Stimulated activated effector memory CD8-positive, alpha-beta T cell treated with anti-CD3 and anti-CD28 coated beads, Interleukin-12 subunit alpha, Interleukin-12 subunit beta, amount 100 ng/mL, for 72 hours (primary cell): ENCODE results near the gene ULBP1.
"Not testable (repeated sequence)": the region's sequence is repeated elsewhere in the genome, so short reads cannot be mapped to it uniquely, and the experiment has no call there.

Experiments
- ATAC-seq: fragments of 150-1000 bp; cut with Tn5 transposase; 2 replicates; pipeline ENCODE4 v1.10.0; 2021
- DNase-seq, 2 donors: peaks; one replicate each; pipeline ENCODE4 v3.0.0; 2021 to 2022; ENCODE audit warnings: low spot score in 2 of 2
- H3K27ac Mint-ChIP-seq: one replicate; pipeline ENCODE4 v1.8.0; 2022; ENCODE audit warnings: mild to moderate bottlenecking, mixed read lengths
- H3K36me3 Mint-ChIP-seq: one replicate; pipeline ENCODE4 v1.8.0; 2022; ENCODE audit warnings: mild to moderate bottlenecking, mixed read lengths
- H3K4me1 Mint-ChIP-seq: one replicate; pipeline ENCODE4 v1.8.0; 2022; ENCODE audit warnings: mixed read lengths
- H3K4me3 Mint-ChIP-seq: one replicate; pipeline ENCODE4 v1.8.0; 2022; ENCODE audit warnings: mild to moderate bottlenecking, mixed read lengths
- H3K9me3 Mint-ChIP-seq: one replicate; pipeline ENCODE4 v1.8.0; 2022; ENCODE audit warnings: mixed read lengths

ULBP1 gene

DNA sequence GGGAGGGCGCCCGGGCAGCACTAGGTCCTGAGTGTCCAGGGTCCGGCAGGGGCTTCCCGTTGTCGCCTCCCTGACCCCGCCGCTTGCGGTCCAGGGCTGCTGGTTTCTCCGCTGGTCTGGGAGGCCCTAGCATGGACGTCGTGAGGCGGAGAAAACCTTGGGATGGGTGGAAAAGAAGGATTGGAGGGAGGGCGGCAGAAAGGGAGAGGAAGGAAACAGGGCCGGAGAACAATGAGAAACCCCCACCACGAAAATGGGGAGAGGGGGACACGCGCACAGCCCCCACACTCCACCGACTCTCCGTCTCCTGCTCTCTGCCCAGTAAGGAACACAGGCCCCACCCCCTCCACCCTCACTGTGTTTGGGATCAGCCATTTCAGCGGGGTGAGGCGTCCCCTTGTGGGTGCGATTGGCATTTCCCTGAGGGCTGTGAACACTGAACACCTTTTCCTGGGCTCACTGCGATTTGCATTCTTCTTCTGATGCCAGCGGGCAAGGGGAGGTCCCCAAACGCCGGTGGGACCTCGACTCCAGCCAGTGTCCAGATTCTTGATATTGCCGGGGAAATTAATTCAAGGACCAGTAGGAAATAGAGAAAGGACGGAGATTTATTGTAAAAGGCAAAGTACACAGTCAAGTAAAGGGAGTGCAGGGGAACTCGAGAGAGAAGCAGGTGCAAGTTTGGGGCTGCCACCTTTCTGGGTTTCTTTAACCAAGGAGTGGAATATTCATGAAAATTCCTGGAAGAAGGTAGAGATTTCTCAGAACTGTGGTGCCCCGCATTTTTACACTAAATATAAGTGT lies 37.6 kb upstream of the ULBP1 start:
- ATAC-seq = peak; percentile 83
- Mint-ChIP-seq H3K27ac (no peak overlapping the region), H3K9me3 (no peaks in the 10 kb centered on the region), H3K4me3 (peak overlapping the region; percentile 50), H3K36me3 (peaks cover 6% of the 10 kb centered on the region), H3K4me1 (peaks cover 36% of the 10 kb centered on the region)
- DNase-seq = peak; percentile 67 to 89

DNA sequence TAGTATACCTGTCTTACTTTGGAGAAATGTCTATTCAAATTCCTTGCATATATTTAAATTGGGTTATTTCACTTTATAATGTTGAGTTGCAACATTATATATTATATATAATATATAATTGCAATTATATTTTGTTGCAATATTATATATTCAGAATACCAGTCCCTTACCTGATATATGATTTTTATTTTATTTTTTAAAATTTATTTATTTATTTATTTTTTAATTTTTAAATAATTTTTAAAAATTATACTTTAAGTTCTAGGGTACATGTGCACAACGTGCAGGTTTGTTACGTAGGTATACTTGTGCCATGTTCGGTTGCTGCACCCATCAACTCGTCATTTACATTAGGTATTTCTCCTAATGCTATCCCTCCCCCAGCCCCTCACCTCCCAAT lies 36.7 kb upstream of the ULBP1 start:
- H3K36me3 Mint-ChIP-seq, H3K9me3 Mint-ChIP-seq, H3K4me3 Mint-ChIP-seq: not testable (repeated sequence)

DNA sequence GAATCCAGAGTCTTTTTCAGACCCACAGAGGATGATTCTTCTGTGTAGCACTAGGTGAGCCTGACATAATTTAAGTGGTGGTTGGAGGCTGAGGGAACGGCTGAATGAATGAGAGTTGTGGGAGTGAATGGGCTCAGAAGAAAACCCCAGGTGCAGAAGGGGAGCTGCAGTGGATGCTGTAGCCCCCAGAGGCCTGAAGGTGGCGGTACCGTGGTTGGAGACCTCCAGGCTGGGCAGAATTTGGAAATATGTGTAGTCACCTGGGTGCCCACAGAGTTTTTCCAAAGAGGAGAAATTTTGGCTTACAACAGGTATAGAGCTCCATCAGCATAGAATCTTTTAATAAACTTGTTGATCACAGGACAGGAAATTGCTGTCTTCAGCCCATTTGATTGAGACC lies 34.3 kb upstream of the ULBP1 start:
- ATAC-seq = no peak
- Mint-ChIP-seq H3K4me1 (peaks cover 19% of the 10 kb centered on the region), H3K27ac (no peak overlapping the region)

More for the DNA sequence above, 36.7 kb upstream of the ULBP1 start:
- not testable (repeated sequence) for ATAC-seq, DNase-seq, H3K27ac Mint-ChIP-seq
- peaks cover 33% of the 10 kb centered on the region for H3K4me1 Mint-ChIP-seq

DNA sequence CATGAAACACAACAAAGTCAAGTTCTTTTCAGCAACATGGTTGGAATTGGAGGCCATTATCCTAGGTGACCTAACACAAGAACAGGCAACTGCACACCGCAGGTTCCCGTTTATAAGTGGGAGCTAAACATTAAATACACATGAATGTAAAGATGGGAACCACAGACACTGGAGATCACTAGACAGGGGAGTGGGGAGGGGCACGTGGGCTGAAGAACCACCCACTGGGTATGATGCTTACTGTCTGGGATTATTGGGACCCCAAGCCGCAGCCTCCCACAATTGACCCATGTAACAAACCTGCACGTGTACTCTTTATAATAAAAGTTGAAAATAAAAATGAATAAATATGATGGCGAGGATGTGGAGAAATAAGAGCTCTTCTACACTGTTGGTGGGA lies 32.2 kb upstream of the ULBP1 start:
- DNase-seq = no peak
- no peaks in the 10 kb centered on the region for H3K9me3 Mint-ChIP-seq
- no peak overlapping the region for H3K4me3 Mint-ChIP-seq
- H3K36me3 Mint-ChIP-seq = peaks cover 1% of the 10 kb centered on the region
- ATAC-seq = no peak
- no peak overlapping the region for H3K27ac Mint-ChIP-seq
- peaks cover 15% of the 10 kb centered on the region for H3K4me1 Mint-ChIP-seq

More for the DNA sequence above, 34.3 kb upstream of the ULBP1 start:
- H3K9me3 Mint-ChIP-seq = no peaks in the 10 kb centered on the region
- no peak overlapping the region for H3K4me3 Mint-ChIP-seq
- H3K36me3 Mint-ChIP-seq = peaks cover 6% of the 10 kb centered on the region
- DNase-seq = no peak

DNA sequence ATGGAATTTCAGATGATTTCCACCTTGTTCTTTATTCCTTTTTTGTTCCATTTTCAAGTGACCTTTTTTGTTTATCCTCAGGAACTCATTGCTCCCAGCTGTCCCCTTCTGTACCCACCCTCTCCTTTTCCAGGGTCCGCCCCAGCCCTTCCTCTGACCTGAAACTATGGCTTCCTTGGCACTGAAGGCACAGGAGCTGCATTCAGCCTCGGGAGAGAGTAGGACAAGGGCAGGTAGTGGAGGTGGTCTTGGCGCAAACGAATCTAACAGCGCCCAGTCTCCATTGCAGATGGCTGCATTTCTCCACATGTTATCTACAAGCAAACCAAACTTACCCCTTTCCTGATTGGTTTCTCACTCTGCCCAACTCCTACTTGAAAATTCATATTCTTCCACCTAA lies 30.7 kb upstream of the ULBP1 start:
- DNase-seq (no peak), ATAC-seq (no peak)
- Mint-ChIP-seq H3K27ac (no peak overlapping the region), H3K36me3 (no peaks in the 10 kb centered on the region), H3K4me3 (no peak overlapping the region), H3K9me3 (no peaks in the 10 kb centered on the region), H3K4me1 (peaks cover 14% of the 10 kb centered on the region)

DNA sequence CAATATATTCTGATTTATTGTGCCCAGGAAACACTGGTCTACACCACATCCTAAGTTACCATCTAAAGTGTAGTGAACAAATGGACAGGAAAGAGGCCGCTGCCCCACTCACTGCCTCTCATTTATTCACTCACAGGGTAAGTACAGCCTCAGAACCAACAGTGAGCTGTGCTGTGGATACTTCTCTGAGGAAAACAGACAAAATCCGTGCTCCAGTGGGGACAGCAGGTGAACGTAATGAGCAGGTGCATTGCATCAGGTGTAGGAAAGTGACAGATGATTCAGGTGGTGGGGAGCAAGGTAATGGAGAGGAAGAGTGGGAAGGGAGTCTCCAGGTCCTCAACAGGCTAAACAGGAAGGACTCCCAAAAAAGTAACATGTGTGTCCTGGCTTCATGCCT lies 30.3 kb upstream of the ULBP1 start:
- H3K9me3 Mint-ChIP-seq = no peaks in the 10 kb centered on the region
- ATAC-seq = no peak
- H3K27ac Mint-ChIP-seq = no peak overlapping the region
- DNase-seq = no peak
- H3K36me3 Mint-ChIP-seq = no peaks in the 10 kb centered on the region
- H3K4me1 Mint-ChIP-seq = peaks cover 14% of the 10 kb centered on the region
- H3K4me3 Mint-ChIP-seq = no peak overlapping the region

DNA sequence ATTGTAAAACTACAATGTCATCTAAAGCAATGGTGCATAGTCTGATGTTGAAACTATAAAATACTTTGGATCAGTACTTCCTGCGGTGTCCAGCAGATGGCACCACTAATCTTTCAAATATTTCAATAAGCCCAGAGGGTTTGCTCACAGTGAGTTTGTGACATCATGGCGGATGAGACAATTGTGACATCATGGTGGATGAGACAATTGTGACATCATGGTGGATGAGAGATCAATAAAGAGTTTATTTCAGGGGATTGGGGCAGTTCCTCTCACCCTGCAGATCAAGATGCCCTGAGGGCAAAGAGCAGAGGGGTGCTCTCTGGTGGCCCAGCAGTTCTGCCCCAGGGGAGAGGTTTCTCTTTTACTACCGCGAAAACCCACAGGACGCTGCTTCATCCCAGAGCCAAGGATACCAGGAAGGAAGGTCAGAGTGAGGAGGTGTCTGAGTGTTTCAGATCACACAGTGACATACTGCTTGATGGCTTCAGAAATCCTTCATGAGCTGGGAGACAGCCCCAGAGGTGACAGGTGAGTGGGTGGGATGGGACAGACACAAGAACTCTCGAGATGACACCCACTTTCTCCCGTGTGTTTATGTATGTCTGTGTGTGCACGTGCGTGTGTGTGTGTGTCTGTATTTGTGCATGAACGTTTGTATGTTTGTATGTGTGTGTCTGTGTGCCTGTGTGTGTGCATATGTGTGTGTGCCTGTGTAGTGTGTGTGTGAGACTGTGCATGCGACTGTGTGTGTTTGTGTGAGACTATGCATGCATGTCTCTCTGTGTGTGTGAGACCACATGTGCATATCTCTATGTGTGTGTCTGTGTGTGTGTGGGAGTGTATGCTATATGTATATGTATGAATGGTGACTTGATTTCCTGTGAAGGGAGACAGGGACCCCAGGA lies 29.2 kb upstream of the ULBP1 start:
- H3K4me3 Mint-ChIP-seq = no peak overlapping the region
- H3K9me3 Mint-ChIP-seq = no peaks in the 10 kb centered on the region
- peak; percentile 57 to 85 for DNase-seq
- peaks cover 23% of the 10 kb centered on the region for H3K4me1 Mint-ChIP-seq
- no peak overlapping the region for H3K27ac Mint-ChIP-seq
- ATAC-seq = peak; percentile 47
- H3K36me3 Mint-ChIP-seq = no peaks in the 10 kb centered on the region

DNA sequence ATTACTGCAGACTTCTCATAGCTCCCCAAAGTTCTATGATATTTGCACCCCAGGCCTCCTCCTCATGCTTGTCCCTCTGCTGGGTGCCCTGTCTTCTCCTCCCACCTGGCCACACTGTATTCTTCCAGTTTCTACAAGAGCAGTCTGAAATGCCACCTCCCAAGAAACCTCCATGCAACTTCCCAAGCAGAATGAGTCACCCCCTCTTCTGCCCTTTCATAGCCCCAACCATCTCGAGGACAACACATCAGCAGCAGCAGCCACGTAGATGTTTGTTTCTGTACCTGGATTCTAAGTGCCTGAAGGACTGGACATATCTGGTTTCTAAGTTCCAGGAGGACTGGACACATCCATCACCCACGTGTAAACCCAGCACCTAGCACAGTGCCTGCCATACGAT lies 28.5 kb upstream of the ULBP1 start:
- Mint-ChIP-seq H3K4me1 (peaks cover 28% of the 10 kb centered on the region), H3K36me3 (no peaks in the 10 kb centered on the region), H3K9me3 (no peaks in the 10 kb centered on the region), H3K4me3 (no peak overlapping the region), H3K27ac (no peak overlapping the region)
- ATAC-seq (no peak), DNase-seq (no peak)

DNA sequence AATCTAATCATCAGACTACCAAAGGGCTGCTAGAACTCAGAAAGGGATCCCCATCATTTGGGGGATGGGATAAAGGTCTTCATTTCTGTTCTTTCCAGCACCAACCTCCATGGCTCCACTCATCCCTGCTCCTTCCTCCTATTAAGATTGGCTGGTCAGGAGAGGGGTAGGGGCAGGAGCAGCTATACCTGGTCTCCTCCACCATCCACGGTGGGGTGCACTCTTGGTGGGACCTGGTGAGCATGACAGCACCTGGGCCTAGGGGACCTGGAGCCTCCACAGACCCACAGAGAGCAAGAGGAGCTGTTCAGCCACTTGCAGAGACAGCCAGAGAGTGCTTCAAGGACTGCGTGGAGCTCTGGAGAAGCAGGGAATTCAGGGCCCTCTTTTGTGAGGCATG lies 28.1 kb upstream of the ULBP1 start:
- DNase-seq (no peak), ATAC-seq (no peak)
- H3K36me3 Mint-ChIP-seq = no peaks in the 10 kb centered on the region
- no peaks in the 10 kb centered on the region for H3K9me3 Mint-ChIP-seq
- no peak overlapping the region for H3K4me3 Mint-ChIP-seq
- peaks cover 28% of the 10 kb centered on the region for H3K4me1 Mint-ChIP-seq
- H3K27ac Mint-ChIP-seq = no peak overlapping the region

DNA sequence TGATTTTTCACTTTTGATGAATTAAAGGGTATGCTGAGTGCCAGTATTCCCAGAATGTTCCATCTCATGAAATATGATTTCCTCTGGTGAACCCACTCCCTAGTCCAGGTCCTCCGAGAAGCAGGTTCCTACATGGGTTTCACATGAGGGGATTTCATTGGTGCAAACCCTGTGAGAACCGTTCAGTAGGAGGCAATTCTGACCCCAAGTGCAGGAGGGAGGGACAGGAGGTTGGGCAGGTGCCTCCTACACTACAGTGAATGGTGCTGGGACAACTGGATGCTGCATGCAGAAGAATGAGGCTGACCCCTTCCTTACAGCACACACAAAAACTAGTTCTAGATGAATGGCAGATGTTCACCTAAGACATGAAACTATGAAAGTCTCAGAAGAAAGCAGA lies 27.0 kb upstream of the ULBP1 start:
- peaks cover 7% of the 10 kb centered on the region for H3K36me3 Mint-ChIP-seq
- H3K27ac Mint-ChIP-seq = no peak overlapping the region
- DNase-seq (no peak), ATAC-seq (no peak)
- H3K9me3 Mint-ChIP-seq = no peaks in the 10 kb centered on the region
- no peak overlapping the region for H3K4me3 Mint-ChIP-seq
- H3K4me1 Mint-ChIP-seq = peaks cover 37% of the 10 kb centered on the region

DNA sequence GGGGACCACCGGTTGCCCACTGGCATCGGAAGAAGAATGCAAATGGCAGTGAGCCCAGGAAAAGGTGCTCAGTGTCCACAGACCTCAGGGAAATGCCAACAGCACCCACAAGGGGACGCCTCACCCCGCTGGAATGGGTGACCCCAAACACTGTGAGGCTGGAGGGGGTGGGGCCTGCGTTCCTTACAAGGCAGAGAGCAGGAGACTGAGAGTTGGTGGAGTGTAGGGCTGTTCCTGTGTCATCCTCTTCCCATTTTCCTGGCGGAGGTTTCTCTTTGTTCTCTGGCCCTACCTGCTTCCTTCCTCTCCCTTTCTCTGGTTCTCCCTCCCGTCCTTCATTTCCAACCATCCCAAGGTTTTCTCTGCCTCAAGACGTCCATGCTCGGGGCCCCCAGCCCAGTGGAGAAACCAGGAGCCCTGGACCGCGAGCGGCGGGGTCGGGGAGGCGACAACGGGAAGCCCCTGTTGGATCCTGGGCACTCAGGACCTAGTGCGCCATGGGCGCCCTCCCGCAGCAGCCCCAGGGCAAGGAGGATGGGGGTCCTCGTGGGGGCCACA lies 25.7 kb upstream of the ULBP1 start:
- peaks cover 51% of the 10 kb centered on the region for H3K4me1 Mint-ChIP-seq
- H3K36me3 Mint-ChIP-seq, H3K27ac Mint-ChIP-seq, DNase-seq, H3K9me3 Mint-ChIP-seq: not testable (repeated sequence)
- ATAC-seq = peak; percentile 48
- peak overlapping the region; percentile 77 for H3K4me3 Mint-ChIP-seq

DNA sequence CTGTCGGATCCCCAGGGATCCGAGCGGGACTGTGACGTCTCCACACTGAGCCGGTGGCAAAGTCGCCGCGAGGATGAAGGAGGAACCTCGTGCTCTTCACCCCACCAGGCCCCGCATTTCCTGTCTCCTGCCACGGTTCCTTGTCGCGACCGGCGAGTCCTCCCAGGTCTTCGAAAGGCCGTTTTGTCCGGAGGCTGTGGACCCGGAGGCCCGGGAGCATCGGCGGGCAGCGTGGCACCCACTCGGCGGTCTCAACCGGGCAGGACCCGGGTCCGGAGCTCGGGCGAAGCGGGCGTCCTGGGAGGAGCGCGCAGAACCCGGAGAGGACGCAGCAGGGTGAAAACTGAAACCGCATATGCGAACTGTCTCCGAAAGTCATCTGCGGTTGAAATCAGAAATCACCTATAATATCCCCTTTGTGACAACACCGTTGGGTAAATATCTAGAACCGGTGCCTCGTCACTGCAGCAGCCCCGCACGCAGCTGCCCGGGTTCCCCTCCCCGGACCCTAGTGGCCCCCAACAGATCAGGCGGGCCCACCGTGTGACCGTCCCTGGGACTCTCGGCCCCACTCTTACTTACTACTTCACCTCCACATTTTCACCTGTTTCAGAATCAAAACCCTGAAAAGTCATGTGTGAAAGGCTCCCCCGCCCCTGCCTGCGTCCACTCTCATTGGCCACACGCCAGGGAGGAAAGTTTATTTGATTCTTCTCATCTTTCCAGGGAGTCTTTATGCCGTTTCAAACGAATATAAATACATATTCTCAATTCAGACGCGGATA lies 25.0 kb upstream of the ULBP1 start:
- Mint-ChIP-seq H3K4me1 (peaks cover 51% of the 10 kb centered on the region), H3K27ac (peak overlapping the region; percentile 3), H3K9me3 (no peaks in the 10 kb centered on the region), H3K36me3 (peaks cover 9% of the 10 kb centered on the region), H3K4me3 (peak overlapping the region; percentile 77)
- ATAC-seq (peak; percentile 42), DNase-seq (no peak)

DNA sequence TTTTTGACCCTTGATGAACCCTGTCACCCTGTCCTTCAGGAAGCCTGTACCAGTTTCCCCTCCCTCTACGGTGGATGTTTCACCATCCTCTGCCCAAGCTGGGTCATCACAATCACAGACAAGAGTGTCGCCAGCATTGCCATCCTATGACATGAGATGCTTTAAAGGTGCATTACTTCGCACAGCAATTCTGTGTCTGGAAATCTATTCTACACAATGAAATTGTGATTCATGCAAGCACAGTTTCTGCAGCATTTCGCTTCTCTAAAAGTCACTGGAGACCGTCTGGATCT lies 24.4 kb upstream of the ULBP1 start:
- Mint-ChIP-seq H3K9me3 (no peaks in the 10 kb centered on the region), H3K36me3 (peaks cover 9% of the 10 kb centered on the region), H3K4me1 (peaks cover 50% of the 10 kb centered on the region), H3K4me3 (peak overlapping the region; percentile 77), H3K27ac (peak overlapping the region; percentile 3)
- DNase-seq (no peak), ATAC-seq (no peak)

DNA sequence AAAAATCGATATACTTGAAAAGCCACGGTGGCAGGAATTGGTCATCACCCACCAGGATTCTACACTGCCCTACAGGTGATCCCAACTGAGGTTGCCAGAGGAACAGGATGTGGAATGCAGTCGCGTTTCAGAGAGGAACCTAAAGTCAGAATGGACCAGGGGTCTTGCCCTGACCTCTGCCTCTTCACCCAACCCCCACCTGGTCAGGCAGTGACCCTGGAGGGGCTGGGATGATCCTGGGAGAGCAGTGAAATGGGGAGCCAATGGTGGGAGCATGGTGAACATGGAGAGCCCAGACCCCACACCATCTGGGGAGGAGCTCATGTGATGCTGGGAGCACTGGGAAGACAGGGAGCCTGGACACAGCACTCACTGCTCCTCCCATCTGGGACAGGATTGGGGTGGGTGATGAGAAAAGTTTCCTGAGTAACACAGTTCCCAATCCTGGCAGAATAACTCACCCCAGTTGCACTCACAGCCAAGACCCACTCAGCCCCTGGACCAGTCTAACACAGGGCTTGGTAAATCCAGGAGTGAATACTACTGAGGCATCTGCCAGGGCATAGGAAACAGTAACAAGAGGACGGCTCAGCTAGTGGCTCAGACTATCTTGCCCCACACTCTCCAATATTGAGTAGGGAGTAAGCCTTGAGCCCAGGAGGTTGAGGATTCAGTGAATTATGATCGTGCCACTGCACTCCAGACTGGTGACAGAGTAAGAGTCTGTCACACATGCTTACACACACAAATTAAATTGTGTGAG lies 23.7 kb upstream of the ULBP1 start:
- Mint-ChIP-seq H3K4me3 (peak overlapping the region; percentile 83), H3K4me1 (peaks cover 42% of the 10 kb centered on the region), H3K9me3 (no peaks in the 10 kb centered on the region), H3K27ac (peak overlapping the region; percentile 3), H3K36me3 (peaks cover 9% of the 10 kb centered on the region)
- no peak for ATAC-seq
- DNase-seq = no peak

DNA sequence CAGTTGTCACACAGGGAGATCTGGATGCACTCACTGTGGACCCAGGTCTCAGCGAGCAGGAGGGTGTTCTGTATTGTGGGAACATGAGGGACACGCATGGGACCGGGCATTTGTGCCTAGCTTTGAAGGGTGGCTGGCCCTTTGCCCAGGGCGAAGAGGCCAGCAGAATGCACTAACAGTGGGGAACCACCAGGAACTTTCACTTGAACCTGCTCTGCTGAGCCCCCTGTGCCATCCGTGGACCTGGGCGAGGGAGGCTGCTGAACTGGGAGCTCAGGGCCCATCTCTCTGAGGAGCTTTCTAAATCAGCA lies 23.1 kb upstream of the ULBP1 start:
- Mint-ChIP-seq H3K9me3 (no peaks in the 10 kb centered on the region), H3K27ac (no peak overlapping the region), H3K4me1 (peaks cover 38% of the 10 kb centered on the region), H3K4me3 (peak overlapping the region; percentile 83), H3K36me3 (peaks cover 9% of the 10 kb centered on the region)
- ATAC-seq (no peak), DNase-seq (no peak)
